HepG2 (cell line): ENCODE measurements around the gene MMP23B. TPM values are rescaled to one million over a fixed set of nuclear protein-coding genes. Genes with fewer than 3 reads are reported as not detected.
A peak's percentile ranks its signal among the peaks of the same experiment; 100 is the strongest.

Experiments used
- ATAC-seq: fragments of 200-7000 bp; cut with Tn5 transposase; 3 replicates; pipeline ENCODE4 v1.9.1; 2020; ENCODE audit warnings: mild to moderate bottlenecking, moderate library complexity
- BruUV-seq: library from RNA; stranded (reverse); fragments of 400-500 nt; replicated peaks from 2 replicates; lab custom pipeline; 2021; lab: Mats Ljungman, UMichigan
- CTCF ChIA-PET: fragments of 300-600 bp; formaldehyde crosslinking; extraction: SDS; loops from one replicate; lab custom pipeline; 2021; ENCODE audit warnings: low total read pairs, inconsistent platforms, low intra/inter-chr PET ratio; lab: Yijun Ruan, JAX
- POLR2A ChIA-PET: fragments of 350-600 bp; sonication (Branson Sonifier 250); formaldehyde crosslinking; loops from one replicate; lab custom pipeline; 2020; ENCODE audit warnings: antibody characterized with exemption, inconsistent platforms; lab: Yijun Ruan, JAX
- DNase-seq: peaks from one replicate; pipeline ENCODE4 v3.0.0-alpha.2; 2015; ENCODE audit warnings: low spot score
- FAIRE-seq: peaks from 3 replicates; lab custom pipeline; 2011; peaks lifted over from hg19 to GRCh38; lab: Jason Lieb, UNC
- H2AFZ ChIP-seq: one replicate; pipeline ENCODE4 v1.6.1; 2011; ENCODE audit warnings: low read length, inconsistent platforms
- H3K27ac ChIP-seq: fragments of 300-600 bp; 3 replicates; pipeline ENCODE4 v1.8.0; 2011; ENCODE audit warnings: mixed run types, mild to moderate bottlenecking, mixed read lengths, low read length, inconsistent platforms; ENCODE audit not compliant: insufficient read depth; ENCODE audit errors: extremely low read length
- H3K27me3 ChIP-seq, 2 experiments: fragments of 200-600 bp in 1 of 2; 2 replicates in 1 of 2; 3 replicates in 1 of 2; pipeline versions ENCODE4 v1.6.0 to v1.8.0; 2011; ENCODE audit warnings: low read length in 2 of 2, mild to moderate bottlenecking in 2 of 2, moderate library complexity in 2 of 2, inconsistent platforms in 1 of 2; ENCODE audit not compliant: insufficient read depth in 2 of 2, control insufficient read depth in 1 of 2
- H3K36me3 ChIP-seq, 2 experiments: fragments of 200-600 bp in 1 of 2; replicated peaks in 1 of 2; 2 replicates in 1 of 2; 3 replicates in 1 of 2; pipeline versions ENCODE4 v1.5.1 to v1.8.0; 2011; ENCODE audit warnings: low read length in 2 of 2, inconsistent platforms in 1 of 2; ENCODE audit not compliant: insufficient read depth in 2 of 2, control insufficient read depth in 1 of 2
- H3K4me1 ChIP-seq: 2 replicates; pipeline ENCODE4 v1.5.1; 2012; ENCODE audit warnings: low read length, inconsistent platforms; ENCODE audit not compliant: insufficient read depth
- H3K4me2 ChIP-seq: 2 replicates; pipeline ENCODE4 v1.6.0; 2011; ENCODE audit warnings: low read depth, low read length, inconsistent platforms
- H3K4me3 ChIP-seq, 3 experiments: fragments of 200-600 bp in 1 of 3; sonication (generic), shearing (Covaris generic) in 1 of 3; replicated peaks in 1 of 3; 2 replicates each; pipeline ENCODE4 v1.5.1; 2011 to 2016; ENCODE audit warnings: low read length in 3 of 3, inconsistent platforms in 2 of 3, low read depth in 2 of 3, mild to moderate bottlenecking in 2 of 3, control low read depth in 1 of 3, mixed read lengths in 1 of 3; ENCODE audit not compliant: insufficient read depth in 1 of 3
- H3K79me2 ChIP-seq: one replicate; pipeline ENCODE4 v1.6.1; 2011; ENCODE audit warnings: low read length, inconsistent platforms; ENCODE audit not compliant: insufficient read depth
- H3K9ac ChIP-seq: 2 replicates; pipeline ENCODE4 v1.6.0; 2011; ENCODE audit warnings: mild to moderate bottlenecking, low read depth, low read length, inconsistent platforms; ENCODE audit not compliant: insufficient read depth
- H3K9me3 ChIP-seq: 2 replicates; pipeline ENCODE4 v1.5.1; 2012; ENCODE audit warnings: mild to moderate bottlenecking, low read length
- H4K20me1 ChIP-seq: 2 replicates; pipeline ENCODE4 v1.6.0; 2011; ENCODE audit warnings: inconsistent platforms, mild to moderate bottlenecking, low read length, moderate library complexity; ENCODE audit not compliant: insufficient read depth
- AGO2 ChIP-seq: fragments of 200-400 bp; formaldehyde crosslinking; optimal IDR thresholded peaks from 2 replicates; pipeline ENCODE3; 2017; ENCODE audit warnings: mild to moderate bottlenecking, low read depth, low read length, moderate library complexity
- FOXO1 ChIP-seq: sonication (generic); formaldehyde crosslinking; IDR thresholded peaks from 2 replicates; pipeline ENCODE4 v1.4.0; 2020; ENCODE audit warnings: missing genetic modification reagents
- HNRNPK ChIP-seq: fragments of 200-400 bp; formaldehyde crosslinking; IDR thresholded peaks from 2 replicates; pipeline ENCODE4 v1.6.1; 2018; ENCODE audit warnings: low read length, low read depth, moderate library complexity, mild to moderate bottlenecking; ENCODE audit not compliant: poor library complexity, severe bottlenecking
- KDM6A ChIP-seq: IDR thresholded peaks from 2 replicates; pipeline ENCODE4 v1.6.1; 2016; ENCODE audit warnings: low read depth
- MAFG ChIP-seq: sonication (generic); formaldehyde crosslinking; IDR thresholded peaks from 2 replicates; pipeline ENCODE4 v1.5.1; 2020; ENCODE audit warnings: mild to moderate bottlenecking, missing genetic modification reagents
- NFYC ChIP-seq: IDR thresholded peaks from 2 replicates; pipeline ENCODE4 v1.6.1; 2016; ENCODE audit warnings: missing genetic modification reagents, missing compliant biosample characterization
- SMAD1 ChIP-seq: sonication (generic); formaldehyde crosslinking; IDR thresholded peaks from 2 replicates; pipeline ENCODE4 v1.4.0; 2020; ENCODE audit warnings: missing genetic modification reagents, low read depth, mild to moderate bottlenecking, borderline replicate concordance
- TAF15 ChIP-seq: fragments of 200-400 bp; formaldehyde crosslinking; IDR thresholded peaks from one replicate; pipeline ENCODE4 v1.6.1; 2018; ENCODE audit warnings: mild to moderate bottlenecking, low read depth, low read length; ENCODE audit not compliant: poor library complexity, severe bottlenecking
- ZBTB33 ChIP-seq: sonication (generic); formaldehyde crosslinking; IDR thresholded peaks from 2 replicates; pipeline ENCODE4 v1.4.0; 2020; ENCODE audit warnings: missing genetic modification reagents
- ZNF24 ChIP-seq: fragments of 450-650 bp; IDR thresholded peaks from 2 replicates; pipeline ENCODE4 v1.6.1; 2017; ENCODE audit warnings: antibody characterized with exemption, mild to moderate bottlenecking
- WGBS: methylation state at CpG from one replicate; pipeline ENCODE4 v1.1.6; 2017; ENCODE audit warnings: low lambda C conversion rate; 5-methylcytosine and 5-hydroxymethylcytosine counted together
- in situ Hi-C: cut with HindIII; loops from 2 replicates; pipeline ENCODE4 v1.10.0; 2017; ENCODE audit warnings: low pct_unique_long_range_greater_than_20kb; ENCODE audit not compliant: extremely low pct_ligation_motif_present
- intact Hi-C: fragments of 100-400 bp; cut with micrococcal nuclease; formaldehyde crosslinking; loops from one replicate; pipeline ENCODE4 v1.10.0; 2022; ENCODE audit not compliant: unreplicated experiment
- polyA plus RNA-seq, 8 experiments: library from polyadenylated mRNA; depleted of rRNA in 3 of 8; stranded (reverse) in 7 of 8; unstranded in 1 of 8; fragments of >200 nt; fragmentation: Illumina TruSeq in 4 of 8; extraction: Trizol in 4 of 8; gene quantifications; 2 replicates each; pipeline versions ENCODE4 v1.2.1 to v1.2.3, GENCODE V29; 2011 to 2016; ENCODE audit warnings: low read depth in 4 of 8, missing spikeins in 1 of 8, mixed read lengths in 1 of 8; ENCODE audit not compliant: insufficient read depth in 1 of 8
- total RNA-seq, 5 experiments: library from RNA; depleted of rRNA; stranded (reverse); fragments of >200 nt; fragmentation: Illumina TruSeq; extraction: Trizol; gene quantifications; 2 replicates each; pipeline ENCODE4 v1.2.3, GENCODE V29; 2016; ENCODE audit warnings: low read depth in 1 of 5

Gene MMP23B
- total and polyA plus RNA-seq, 2 of the 13 experiments (the other 11 are each of a cell fraction or from before 2014, with no cell fraction given) = 0.61 to 0.75 TPM

GRCh38 chr1:1629430-1630190 lies 2.4 kb upstream of the MMP23B start:
- no peak overlapping the region for H3K4me3 ChIP-seq
- H3K9me3 ChIP-seq = no peaks in the 10 kb centered on the region
- H3K79me2 ChIP-seq = no peaks in the 10 kb centered on the region
- no peak for FAIRE-seq
- 97% methylated on average over 31 of the region's 48 CpGs for WGBS
- H3K27me3 ChIP-seq = no peaks in the 10 kb centered on the region
- H3K27ac ChIP-seq = no peak overlapping the region
- no peak overlapping the region for H2AFZ ChIP-seq
- H4K20me1 ChIP-seq = no peaks in the 10 kb centered on the region
- no peaks in the 10 kb centered on the region for H3K4me1 ChIP-seq
- ChIA-PET POLR2A (no interaction called here), CTCF (no interaction called here)
- no peak for ATAC-seq
- BruUV-seq = no TSS peak
- intact Hi-C loops (no loop called here), in situ Hi-C loops (no loop called here)
- H3K9ac ChIP-seq = no peak overlapping the region
- peaks cover 0 to 2% of the 10 kb centered on the region in 2 experiments; a peak in 1 of 5 replicates for H3K36me3 ChIP-seq
- H3K4me2 ChIP-seq = no peak overlapping the region
- TF ChIP-seq HNRNPK (peak; percentile 49), NFYC (CRISPR knock-in tag) (no peak), TAF15 (no peak)
- DNase-seq = no peak

GRCh38 chr1:1630191-1630964 lies 1.6 kb upstream of the MMP23B start:
- in situ Hi-C loops = no loop called here

More at GRCh38 chr1:1630191-1630964, 1.6 kb upstream of the MMP23B start:
- intact Hi-C loops = no loop called here
- no TSS peak for BruUV-seq
- WGBS = 98% methylated on average over 70 of the region's 81 CpGs
- H3K4me1 ChIP-seq = no peaks in the 10 kb centered on the region
- H4K20me1 ChIP-seq = no peaks in the 10 kb centered on the region
- no peak overlapping the region for H3K9ac ChIP-seq
- POLR2A ChIA-PET = no interaction called here
- no peaks in the 10 kb centered on the region for H3K27me3 ChIP-seq
- no peak overlapping the region for H2AFZ ChIP-seq
- no peak for DNase-seq
- ATAC-seq = no peak
- H3K4me3 ChIP-seq = no peak overlapping the region
- no peak overlapping the region for H3K4me2 ChIP-seq
- no peak for TF ChIP-seq KDM6A (CRISPR knock-in tag)
- TF ChIP-seq FOXO1 (CRISPR knock-in tag) = no peak
- TF ChIP-seq SMAD1 = no peak
- TF ChIP-seq AGO2 = peak; percentile 3
- no peak for TF ChIP-seq ZNF24
- TF ChIP-seq MAFG = no peak
- no peak for TF ChIP-seq ZBTB33 (CRISPR knock-in tag)
- TF ChIP-seq, all 625 proteins: peak for 1
- H3K36me3 ChIP-seq = peaks cover 0 to 2% of the 10 kb centered on the region in 2 experiments; a peak in 1 of 5 replicates
- H3K79me2 ChIP-seq = no peaks in the 10 kb centered on the region
- CTCF ChIA-PET = no interaction called here
- FAIRE-seq = no peak
- no peaks in the 10 kb centered on the region for H3K9me3 ChIP-seq
- no peak overlapping the region for H3K27ac ChIP-seq
